A673 (cell line): ENCODE measurements around the gene SLC26A3. TPM values are rescaled to one million over a fixed set of nuclear protein-coding genes. Genes with fewer than 3 reads are reported as not detected.

Source experiments
- BruUV-seq: library from RNA; stranded (reverse); fragments of 400-500 nt; replicated peaks from 2 replicates; lab custom pipeline; 2021; lab: Mats Ljungman, UMichigan
- CTCF ChIA-PET: fragments of 300-600 bp; sonication (Branson Sonifier 250); formaldehyde crosslinking; loops from one replicate; lab custom pipeline; 2022; ENCODE audit warnings: antibody characterized with exemption; lab: Charles Lee
- POLR2A ChIA-PET: fragments of 300-600 bp; sonication (Branson Sonifier 250); formaldehyde crosslinking; loops from one replicate; lab custom pipeline; 2022; ENCODE audit warnings: antibody characterized with exemption; ENCODE audit not compliant: low non-redundant PET; lab: Charles Lee
- DNase-seq: peaks from one replicate; pipeline ENCODE4 v3.0.0-alpha.2; 2015; ENCODE audit warnings: low spot score
- H3K27ac ChIP-seq: fragments of 200-600 bp; sonication (generic); 2 replicates; pipeline ENCODE4 v1.5.1; 2016; ENCODE audit warnings: mixed run types, low read depth, mild to moderate bottlenecking, mixed read lengths, antibody characterized with exemption, low read length; ENCODE audit not compliant: poor library complexity, severe bottlenecking
- H3K27me3 ChIP-seq: fragments of 200-600 bp; sonication (generic); replicated peaks from 2 replicates; pipeline ENCODE4 v1.6.1; 2017; ENCODE audit warnings: mixed run types, low read depth, mild to moderate bottlenecking, mixed read lengths, antibody characterized with exemption, low read length; ENCODE audit not compliant: insufficient read depth, poor library complexity
- H3K36me3 ChIP-seq: fragments of 200-600 bp; sonication (generic); 2 replicates; pipeline ENCODE4 v1.6.1; 2016; ENCODE audit warnings: mixed run types, mild to moderate bottlenecking, mixed read lengths, antibody characterized with exemption, low read length; ENCODE audit not compliant: insufficient read depth, poor library complexity, severe bottlenecking
- H3K4me1 ChIP-seq: fragments of 200-600 bp; sonication (generic); 2 replicates; pipeline ENCODE4 v1.6.1; 2017; ENCODE audit warnings: mixed run types, mild to moderate bottlenecking, mixed read lengths, antibody characterized with exemption, low read length; ENCODE audit not compliant: insufficient read depth, poor library complexity, severe bottlenecking
- H3K4me3 ChIP-seq: fragments of 200-600 bp; sonication (generic); 2 replicates; pipeline ENCODE4 v1.5.1; 2016; ENCODE audit warnings: low read depth, mixed run types, mild to moderate bottlenecking, mixed read lengths, low read length; ENCODE audit not compliant: poor library complexity, severe bottlenecking
- H3K9me3 ChIP-seq: fragments of 200-600 bp; sonication (generic); 2 replicates; pipeline ENCODE4 v1.6.1; 2016; ENCODE audit warnings: mixed run types, low read depth, mild to moderate bottlenecking, mixed read lengths, antibody characterized with exemption, low read length; ENCODE audit not compliant: poor library complexity, severe bottlenecking
- CTCF ChIP-seq: fragments of 300-800, 200-600 bp; sonication (generic); conservative IDR thresholded peaks from 2 replicates; pipeline ENCODE4 v1.5.1; 2017; ENCODE audit warnings: low read depth, mild to moderate bottlenecking, antibody characterized with exemption, low read length, moderate library complexity, mixed read lengths
- EZH2 ChIP-seq: fragments of 200-600 bp; sonication (generic); IDR thresholded peaks from 2 replicates; pipeline ENCODE4 v1.6.1; 2017; ENCODE audit warnings: borderline replicate concordance, low read depth, mild to moderate bottlenecking, mixed read lengths, antibody characterized with exemption, low read length; ENCODE audit not compliant: poor library complexity, severe bottlenecking
- intact Hi-C: fragments of 100-400 bp; cut with micrococcal nuclease; formaldehyde crosslinking; loops from one replicate; pipeline ENCODE4 v1.10.0; 2022; ENCODE audit not compliant: unreplicated experiment
- total RNA-seq: library from RNA; stranded (reverse); gene quantifications from 2 replicates; pipeline ENCODE4 v1.2.3, GENCODE V29; 2021

The SLC26A3 gene
- total RNA-seq, 1 experiment from 2014 or later, result not detected

GRCh38 chr7:107758667-107759066 is 44.4 kb downstream of the SLC26A3 start:
- no TSS peak for BruUV-seq
- no peak overlapping the region for H3K4me3 ChIP-seq
- POLR2A ChIA-PET, result interaction anchor here (0.7 kb wide), 1 partner anchor 1154 kb away, joined by 3 read pairs; no protein-coding TSS in a partner anchor
- TF ChIP-seq CTCF (no peak), EZH2 (no peak)
- H3K36me3 ChIP-seq, result peaks cover 65% of the 10 kb centered on the region
- no peaks in the 10 kb centered on the region for H3K4me1 ChIP-seq
- H3K27me3 ChIP-seq, result no peaks in the 10 kb centered on the region
- DNase-seq, result no peak
- CTCF ChIA-PET, result no interaction called here
- H3K27ac ChIP-seq, result no peak overlapping the region
- no peaks in the 10 kb centered on the region for H3K9me3 ChIP-seq
- intact Hi-C loops, result no loop called here

- intact Hi-C loops, result no loop called here
- CTCF ChIA-PET, result interaction anchor here (0.6 kb wide), 1 partner anchor 120 kb away, joined by 3 read pairs; no protein-coding TSS in a partner anchor
- POLR2A ChIA-PET, result no interaction called here
Measured at GRCh38 chr7:107754642-107755041, 48.4 kb downstream of the SLC26A3 start.

GRCh38 chr7:107751113-107751512 is 51.9 kb downstream of the SLC26A3 start:
- TF ChIP-seq EZH2 (no peak), CTCF (no peak)
- intact Hi-C loops, result no loop called here
- Histone ChIP-seq H3K27ac (no peak overlapping the region), H3K4me3 (no peak overlapping the region), H3K9me3 (no peaks in the 10 kb centered on the region), H3K27me3 (no peaks in the 10 kb centered on the region), H3K36me3 (peaks cover 72% of the 10 kb centered on the region), H3K4me1 (peaks cover 7% of the 10 kb centered on the region)
- CTCF ChIA-PET, result no interaction called here
- POLR2A ChIA-PET, result no interaction called here
- BruUV-seq, result no TSS peak
- DNase-seq, result no peak

More at GRCh38 chr7:107754642-107755041, 48.4 kb downstream of the SLC26A3 start:
- H3K27me3 ChIP-seq, result no peaks in the 10 kb centered on the region
- no peak for DNase-seq
- H3K4me1 ChIP-seq, result no peaks in the 10 kb centered on the region
- H3K36me3 ChIP-seq, result peaks cover 89% of the 10 kb centered on the region
- H3K9me3 ChIP-seq, result no peaks in the 10 kb centered on the region
- no peak overlapping the region for H3K27ac ChIP-seq
- no TSS peak for BruUV-seq
- H3K4me3 ChIP-seq, result no peak overlapping the region
- TF ChIP-seq CTCF (no peak), EZH2 (no peak)
